Common myeloid progenitor, CD34-positive (primary cell): ENCODE data around the gene UBE2N.

Experiments used
- CTCF ChIA-PET: fragments of 350-600 bp; sonication (Branson Sonifier 250); formaldehyde crosslinking; loops from one replicate; lab custom pipeline; 2021; ENCODE audit warnings: antibody characterized with exemption; lab: Charles Lee
- POLR2A ChIA-PET: fragments of 350-600 bp; sonication (Branson Sonifier 250); formaldehyde crosslinking; loops from one replicate; lab custom pipeline; 2021; ENCODE audit warnings: antibody characterized with exemption; lab: Charles Lee
- DNase-seq, 3 donors: peaks; one replicate each; pipeline versions ENCODE4 v3.0.0 to v3.0.0-alpha.2; 2013
- H3K27ac ChIP-seq, 2 experiments: 1 replicate in 1 of 2; 2 replicates in 1 of 2; pipeline ENCODE4 v1.7.0; 2013; ENCODE audit warnings: inconsistent platforms in 2 of 2, low read length in 2 of 2, mild to moderate bottlenecking in 2 of 2, low read depth in 1 of 2, moderate library complexity in 1 of 2; ENCODE audit not compliant: severe bottlenecking in 2 of 2, insufficient read depth in 1 of 2, poor library complexity in 1 of 2
- H3K27me3 ChIP-seq, 5 experiments: replicated peaks in 2 of 5; 1 replicate in 3 of 5; 2 replicates in 2 of 5; pipeline versions ENCODE4 v1.6.1 to v1.7.0; 2013; ENCODE audit warnings: low read length in 4 of 5, mild to moderate bottlenecking in 2 of 5, moderate library complexity in 2 of 5, inconsistent platforms in 1 of 5; ENCODE audit not compliant: insufficient read depth in 5 of 5, control insufficient read depth in 4 of 5
- H3K36me3 ChIP-seq, 4 experiments: 1 replicate in 2 of 4; 2 replicates in 2 of 4; pipeline versions ENCODE4 v1.6.1 to v1.7.0; 2013; ENCODE audit warnings: low read length in 3 of 4, control low read depth in 1 of 4, mild to moderate bottlenecking in 1 of 4; ENCODE audit not compliant: control insufficient read depth in 4 of 4, insufficient read depth in 4 of 4
- H3K4me1 ChIP-seq, 4 experiments: 1 replicate in 3 of 4; 2 replicates in 1 of 4; pipeline versions ENCODE4 v1.6.1 to v1.7.1; 2013; ENCODE audit warnings: low read length in 3 of 4, mild to moderate bottlenecking in 3 of 4, control low read depth in 1 of 4, inconsistent platforms in 1 of 4, moderate library complexity in 1 of 4; ENCODE audit not compliant: control insufficient read depth in 4 of 4, insufficient read depth in 4 of 4; ENCODE audit errors: control extremely low read depth in 1 of 4
- H3K4me3 ChIP-seq, 7 experiments: 1 replicate in 4 of 7; 2 replicates in 3 of 7; pipeline versions ENCODE4 v1.5.1 to v1.7.0; 2013; ENCODE audit warnings: mild to moderate bottlenecking in 7 of 7, low read length in 6 of 7, moderate library complexity in 6 of 7, inconsistent platforms in 2 of 7, low read depth in 2 of 7, control low read depth in 1 of 7; ENCODE audit not compliant: insufficient read depth in 4 of 7, control insufficient read depth in 1 of 7; ENCODE audit errors: extremely low read depth in 1 of 7
- H3K9me3 ChIP-seq, 5 experiments: 1 replicate in 4 of 5; 2 replicates in 1 of 5; pipeline versions ENCODE4 v1.6.1 to v1.7.1; 2013; ENCODE audit warnings: low read length in 4 of 5, mild to moderate bottlenecking in 2 of 5, inconsistent platforms in 1 of 5, low read depth in 1 of 5, moderate library complexity in 1 of 5; ENCODE audit not compliant: control insufficient read depth in 4 of 5, insufficient read depth in 2 of 5; ENCODE audit errors: control extremely low read depth in 1 of 5
- WGBS: methylation state at CpG from one replicate; pipeline ENCODE4 v1.1.5; 2013; ENCODE audit not compliant: insufficient coverage; 5-methylcytosine and 5-hydroxymethylcytosine counted together

UBE2N gene

GRCh38 chr12:93427779-93428564 is 13.8 kb downstream of the UBE2N start:
- peaks cover 9 to 21% (median 14%) of the 10 kb centered on the region in 4 experiments for H3K4me1 ChIP-seq

DNA sequence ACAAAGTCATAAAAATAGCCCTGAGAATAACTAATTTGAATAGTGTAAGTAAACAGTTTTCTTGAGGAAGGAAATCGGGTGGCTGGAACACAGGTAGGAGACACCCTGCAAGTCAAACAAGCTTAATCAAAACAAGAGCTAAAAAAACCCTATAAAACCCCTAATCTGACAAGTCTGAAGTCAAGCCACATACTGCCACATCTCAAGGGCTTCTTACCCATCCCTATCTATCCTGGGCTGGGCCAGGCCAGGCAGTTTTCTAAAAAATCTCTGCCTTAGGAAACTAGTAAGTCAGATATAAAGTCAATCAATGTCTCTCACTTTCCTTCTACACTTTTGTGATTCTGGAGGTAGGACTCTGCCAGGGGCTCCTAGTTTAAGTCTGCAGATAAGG is 15.3 kb downstream of the UBE2N start:
- POLR2A ChIA-PET: interaction anchor here (0.6 to 0.8 kb wide), 2 partner anchors 16 to 533 kb away, joined by 3 read pairs; no protein-coding TSS in a partner anchor
- Histone ChIP-seq H3K27ac (no peak overlapping the region), H3K36me3 (no peaks in the 10 kb centered on the region), H3K4me1 (peaks cover 9 to 21% (median 14%) of the 10 kb centered on the region in 4 experiments), H3K9me3 (no peaks in the 10 kb centered on the region), H3K27me3 (no peaks in the 10 kb centered on the region), H3K4me3 (no peak overlapping the region)
- no peak for DNase-seq
- CTCF ChIA-PET: interaction anchor here (0.6 to 1.5 kb wide), 5 partner anchors 19 to 674 kb away, joined by 3 to 4 read pairs (median 3); no protein-coding TSS in a partner anchor
- no CpG with 5 or more reads among the region's 1 CpG for WGBS

More at GRCh38 chr12:93427779-93428564, 13.8 kb downstream of the UBE2N start:
- H3K27me3 ChIP-seq: no peaks in the 10 kb centered on the region
- H3K4me3 ChIP-seq: no peak overlapping the region
- 90% methylated on average over 2 of the region's 5 CpGs for WGBS
- H3K9me3 ChIP-seq: no peaks in the 10 kb centered on the region
- ChIA-PET POLR2A (no interaction called here), CTCF (interaction anchor here (0.5 to 6.1 kb wide), 3 partner anchors 8 to 226 kb away, joined by 3 to 42 read pairs (median 5); no protein-coding TSS in a partner anchor)
- H3K36me3 ChIP-seq: no peaks in the 10 kb centered on the region
- no peak overlapping the region for H3K27ac ChIP-seq
- no peak for DNase-seq

DNA sequence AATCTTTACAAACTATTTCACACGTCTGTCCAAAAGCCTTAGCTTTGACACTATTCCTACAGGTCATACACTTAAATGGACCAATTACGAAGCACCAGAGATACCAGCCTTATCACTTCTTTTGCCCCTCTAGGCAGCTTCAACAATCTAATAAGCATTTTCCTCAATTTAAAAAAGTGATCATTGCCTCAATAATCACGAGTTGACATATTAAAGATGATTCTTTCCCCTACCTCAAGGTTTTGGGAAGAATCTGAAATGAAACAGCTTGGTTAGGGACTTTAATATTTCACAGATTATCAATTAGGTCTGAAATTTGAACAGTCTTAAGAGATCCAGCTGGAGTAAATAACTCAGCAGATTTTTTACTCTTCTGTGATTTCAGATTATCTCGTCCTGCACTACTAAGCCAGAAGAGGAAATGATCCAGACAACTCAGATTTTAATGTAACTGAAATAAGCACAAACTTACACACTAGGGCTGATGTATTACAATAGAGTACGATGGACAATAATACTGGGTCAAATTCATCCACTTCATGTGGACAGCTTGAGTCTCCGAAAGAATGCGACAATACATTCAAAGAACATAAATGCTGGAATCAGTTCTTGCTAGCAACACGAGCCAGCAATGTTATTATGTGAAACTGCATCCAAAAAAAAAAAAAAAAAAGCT is 15.9 kb downstream of the UBE2N start:
- peak overlapping the region in 1 of 7 experiments; percentile 4 for H3K4me3 ChIP-seq
- no CpG with 5 or more reads among the region's 8 CpGs for WGBS
- no peaks in the 10 kb centered on the region for H3K27me3 ChIP-seq
- POLR2A ChIA-PET: interaction anchor here (0.6 kb wide), 1 partner anchor 533 kb away, joined by 3 read pairs; no protein-coding TSS in a partner anchor
- DNase-seq: no peak
- H3K4me1 ChIP-seq: peaks cover 9 to 21% (median 14%) of the 10 kb centered on the region in 4 experiments
- CTCF ChIA-PET: interaction anchor here (0.6 to 2.1 kb wide), 8 partner anchors 12 to 675 kb away, joined by 3 to 5 read pairs (median 3); no protein-coding TSS in a partner anchor
- no peaks in the 10 kb centered on the region for H3K36me3 ChIP-seq
- H3K27ac ChIP-seq: no peak overlapping the region
- no peaks in the 10 kb centered on the region for H3K9me3 ChIP-seq

DNA sequence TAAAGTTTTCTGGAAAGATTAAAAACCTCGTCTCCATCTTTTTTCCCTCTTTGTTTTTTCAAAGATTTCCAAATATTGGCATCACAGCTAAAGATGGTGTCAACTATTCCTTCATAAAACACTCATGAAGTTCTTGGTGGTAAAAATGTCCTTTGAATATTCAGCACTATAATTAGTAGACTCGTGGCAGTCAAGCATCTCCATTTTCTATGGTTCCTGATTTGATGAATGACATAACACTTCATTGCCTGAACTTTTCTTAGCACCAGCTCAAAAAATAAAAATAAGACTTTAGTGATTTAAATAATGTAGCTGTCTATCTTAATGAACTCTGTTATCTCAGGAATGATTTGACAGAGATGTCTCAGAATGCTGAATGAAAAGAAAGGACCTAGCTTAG is 19.7 kb downstream of the UBE2N start:
- Histone ChIP-seq H3K27me3 (no peaks in the 10 kb centered on the region), H3K4me1 (peaks cover 9 to 25% (median 12%) of the 10 kb centered on the region in 4 experiments), H3K9me3 (no peaks in the 10 kb centered on the region), H3K27ac (no peak overlapping the region), H3K36me3 (no peaks in the 10 kb centered on the region), H3K4me3 (no peak overlapping the region)
- ChIA-PET CTCF (interaction anchor here (1.3 to 3.4 kb wide), 3 partner anchors 8 to 680 kb away, joined by 3 to 42 read pairs (median 9); no protein-coding TSS in a partner anchor), POLR2A (interaction anchor here (0.5 to 0.6 kb wide), 2 partner anchors 34 to 58 kb away, joined by 3 to 5 read pairs; no protein-coding TSS in a partner anchor)
- no CpG with 5 or more reads among the region's 2 CpGs for WGBS
- DNase-seq: no peak

DNA sequence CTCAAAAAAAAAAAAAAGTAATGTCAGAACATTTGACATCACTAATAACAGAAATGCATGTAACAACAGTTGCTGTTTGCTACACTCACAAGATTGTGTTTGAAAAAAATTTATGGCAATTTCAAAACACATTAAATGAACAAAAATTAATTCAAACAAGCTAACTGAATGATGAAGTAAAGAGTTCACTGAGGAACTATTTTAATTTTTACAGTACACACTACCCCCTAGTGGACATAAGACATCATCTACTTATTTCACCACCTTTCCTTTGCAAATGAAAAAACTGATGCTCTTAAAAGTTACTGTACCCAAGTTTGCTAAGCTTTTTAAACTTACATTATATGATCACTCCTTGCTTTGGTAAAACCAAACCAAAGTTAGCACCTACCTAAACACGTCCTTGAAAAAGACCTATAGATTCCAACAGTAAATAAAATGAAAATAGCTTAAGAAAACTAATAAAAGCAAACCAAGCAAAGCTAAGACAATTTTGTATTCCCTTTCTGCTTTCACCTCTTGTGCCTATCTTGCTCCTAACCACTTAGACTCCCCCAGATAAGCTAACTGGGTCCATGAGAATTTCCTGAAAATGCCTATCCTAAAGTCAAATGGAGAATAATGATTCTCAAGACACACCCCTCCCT is 22.2 kb downstream of the UBE2N start:
- H3K4me1 ChIP-seq: peaks cover 0 to 17% (median 9%) of the 10 kb centered on the region in 4 experiments

GRCh38 chr12:93417967-93418480 is 23.7 kb downstream of the UBE2N start:
- H3K4me3 ChIP-seq: no peak overlapping the region
- H3K36me3 ChIP-seq: peaks cover 0 to 3% (median 0%) of the 10 kb centered on the region in 4 experiments
- H3K27ac ChIP-seq: no peak overlapping the region
- H3K27me3 ChIP-seq: no peaks in the 10 kb centered on the region
- DNase-seq: no peak
- ChIA-PET CTCF (interaction anchor here (0.7 to 1.6 kb wide), 2 partner anchors 85 to 431 kb away, joined by 3 to 5 read pairs; no protein-coding TSS in a partner anchor), POLR2A (no interaction called here)
- H3K4me1 ChIP-seq: peaks cover 4 to 24% (median 14%) of the 10 kb centered on the region in 4 experiments
- no peaks in the 10 kb centered on the region for H3K9me3 ChIP-seq
- 92% methylated on average over 4 of the region's 4 CpGs for WGBS

More for the DNA sequence above, 22.2 kb downstream of the UBE2N start:
- H3K27ac ChIP-seq: no peak overlapping the region
- POLR2A ChIA-PET: no interaction called here
- no peaks in the 10 kb centered on the region for H3K36me3 ChIP-seq
- WGBS: no CpG with 5 or more reads among the region's 1 CpG
- peak; percentile 55 to 78 (median 75) for DNase-seq
- no peaks in the 10 kb centered on the region for H3K9me3 ChIP-seq
- no peaks in the 10 kb centered on the region for H3K27me3 ChIP-seq
- CTCF ChIA-PET: interaction anchor here (0.6 to 3.4 kb wide), 23 partner anchors 8 to 1731 kb away, joined by 3 to 42 read pairs (median 5); partner anchors contain the start of genes MRPL42 and UBE2N
- no peak overlapping the region for H3K4me3 ChIP-seq
